Endometrial microvascular endothelial cells (primary cell): Measurements from ENCODE around the gene NFASC. TPM values are rescaled to one million over a fixed set of nuclear protein-coding genes. Genes with fewer than 3 reads are reported as not detected.

Source experiments
- in situ Hi-C: cut with HindIII; loops from 2 replicates; pipeline ENCODE4 v1.10.0; 2017; ENCODE audit warnings: low sequenced_read_pairs, low pct_unique_long_range_greater_than_20kb; ENCODE audit errors: inconsistent ontology term
- total RNA-seq: library from RNA; depleted of rRNA; stranded (reverse); fragments of >200 nt; gene quantifications from one replicate; pipeline ENCODE4 v1.2.3, GENCODE V29; 2015; ENCODE audit errors: inconsistent ontology term

Gene NFASC
- total RNA-seq, 1 donor from 2014 or later, result not detected

DNA sequence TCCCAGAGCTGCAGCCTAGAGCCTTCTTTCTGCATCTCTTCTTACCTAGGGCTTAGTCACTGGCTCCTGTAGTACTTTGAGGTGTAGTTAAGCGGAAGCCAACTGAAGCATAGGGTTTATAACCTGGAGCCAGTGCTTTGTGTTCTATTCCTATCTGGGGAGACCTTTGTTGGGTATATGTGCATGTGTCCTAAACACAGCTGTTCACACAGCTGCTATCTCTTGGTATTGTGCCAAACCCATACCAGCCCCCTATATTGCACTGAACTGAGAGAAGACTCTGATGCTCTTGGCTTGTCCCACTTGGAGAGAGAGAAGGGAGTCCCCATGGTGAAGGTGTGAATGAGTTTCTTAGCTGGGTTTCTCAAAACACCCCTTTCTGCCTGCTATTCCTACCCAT lies 17.2 kb upstream of the NFASC start:
- in situ Hi-C loops, result no loop called here

DNA sequence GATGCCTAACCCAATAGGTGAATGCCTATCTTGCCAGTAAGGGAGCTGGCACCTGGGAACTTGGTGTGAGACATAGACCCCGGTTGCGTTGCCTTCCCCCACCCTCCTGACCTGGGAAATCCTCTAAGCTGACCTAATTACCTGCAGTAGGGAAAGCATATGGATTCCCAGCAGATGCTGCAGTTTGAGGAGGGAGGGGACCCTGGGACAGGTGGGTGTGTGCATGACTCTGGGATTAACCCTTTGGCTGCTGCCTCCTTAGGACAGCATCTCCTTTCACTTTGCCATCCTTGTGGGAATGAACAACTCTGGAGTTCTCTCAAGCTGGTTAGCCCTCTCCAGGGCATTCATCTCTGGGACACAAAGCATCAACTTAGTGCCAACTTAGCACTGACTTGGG lies 16.4 kb upstream of the NFASC start:
- in situ Hi-C loops, result no loop called here

DNA sequence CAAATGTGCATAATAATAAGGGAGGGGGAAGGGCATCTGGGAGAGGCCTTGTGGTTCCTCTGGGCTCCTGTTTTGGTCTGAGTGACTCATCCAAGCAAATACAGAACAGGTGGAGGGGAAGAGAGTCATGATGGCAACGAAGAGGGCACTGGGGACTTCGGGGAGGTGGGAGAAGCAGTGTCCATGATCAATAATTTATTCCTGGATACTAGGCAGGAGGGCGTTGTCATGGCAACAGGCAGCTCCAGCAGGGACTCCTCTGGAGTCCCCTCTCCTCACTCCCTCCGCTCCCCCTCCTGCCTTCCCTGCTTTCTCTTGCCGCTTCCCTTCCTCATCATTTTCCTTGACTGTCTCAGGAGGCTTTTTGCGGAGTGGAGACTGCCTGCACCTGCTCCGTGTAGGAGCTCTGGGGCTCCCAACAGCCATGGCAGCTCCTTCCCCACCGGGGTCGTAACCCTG lies 12.3 kb upstream of the NFASC start:
- in situ Hi-C loops, result no loop called here

DNA sequence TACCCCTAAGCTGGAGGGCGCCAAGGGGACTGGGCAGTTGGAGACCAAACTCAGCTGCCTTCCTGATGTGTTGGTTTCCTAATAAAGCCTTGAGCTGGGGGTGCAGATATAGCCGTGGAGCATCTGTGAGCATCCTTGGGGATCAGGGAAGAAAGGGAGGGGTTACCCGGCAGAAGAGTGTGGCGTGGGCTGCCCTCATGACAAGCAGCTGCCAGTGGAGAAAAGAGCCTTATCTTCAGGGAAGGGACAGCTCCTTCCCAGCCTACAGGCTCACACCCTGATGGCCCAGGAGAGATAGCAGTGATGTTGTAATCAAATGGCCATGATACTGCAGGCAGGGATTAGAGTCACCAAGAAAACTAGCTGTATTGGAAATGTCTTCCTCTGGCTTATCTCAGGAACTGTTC lies 10.8 kb upstream of the NFASC start:
- in situ Hi-C loops, result no loop called here

DNA sequence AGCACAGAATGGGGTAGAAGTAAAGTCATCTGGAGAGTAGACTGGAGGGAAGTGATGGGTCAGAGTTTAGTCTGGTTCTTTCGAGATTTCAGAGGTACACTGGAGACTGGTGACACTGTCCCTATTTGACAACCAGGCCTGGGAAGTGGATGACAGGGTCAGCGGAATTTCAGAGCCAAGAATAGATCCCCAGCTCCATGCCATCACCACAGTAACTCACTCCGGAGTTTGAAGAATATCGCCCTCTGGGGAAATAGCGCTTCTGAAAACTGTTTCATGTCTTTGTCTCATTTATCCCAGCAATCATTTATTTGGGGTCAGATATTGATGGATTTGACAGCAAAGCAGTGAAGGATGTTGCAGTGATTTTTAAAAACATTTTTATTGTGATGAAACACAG lies 7.6 kb upstream of the NFASC start:
- in situ Hi-C loops, result no loop called here

DNA sequence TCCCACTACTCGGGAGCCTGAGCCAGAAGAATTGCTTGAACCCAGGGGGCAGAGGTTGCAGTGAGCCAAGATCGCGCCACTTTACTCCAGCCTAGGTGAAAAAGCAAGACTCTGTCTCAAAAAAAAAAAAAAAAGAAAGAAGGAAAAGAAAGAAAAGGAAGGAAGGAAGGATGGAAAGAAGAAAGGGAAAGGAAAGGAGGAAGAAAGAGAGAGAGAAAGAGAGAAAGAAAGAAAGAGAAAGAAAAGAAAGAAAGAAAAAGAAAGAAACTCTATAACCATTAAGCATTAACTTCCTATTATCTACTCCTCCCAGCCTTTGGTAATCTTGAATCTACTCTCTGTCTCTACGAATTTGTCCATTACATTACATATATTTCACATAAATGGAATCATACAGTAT lies 6.9 kb upstream of the NFASC start:
- in situ Hi-C loops, result no loop called here

DNA sequence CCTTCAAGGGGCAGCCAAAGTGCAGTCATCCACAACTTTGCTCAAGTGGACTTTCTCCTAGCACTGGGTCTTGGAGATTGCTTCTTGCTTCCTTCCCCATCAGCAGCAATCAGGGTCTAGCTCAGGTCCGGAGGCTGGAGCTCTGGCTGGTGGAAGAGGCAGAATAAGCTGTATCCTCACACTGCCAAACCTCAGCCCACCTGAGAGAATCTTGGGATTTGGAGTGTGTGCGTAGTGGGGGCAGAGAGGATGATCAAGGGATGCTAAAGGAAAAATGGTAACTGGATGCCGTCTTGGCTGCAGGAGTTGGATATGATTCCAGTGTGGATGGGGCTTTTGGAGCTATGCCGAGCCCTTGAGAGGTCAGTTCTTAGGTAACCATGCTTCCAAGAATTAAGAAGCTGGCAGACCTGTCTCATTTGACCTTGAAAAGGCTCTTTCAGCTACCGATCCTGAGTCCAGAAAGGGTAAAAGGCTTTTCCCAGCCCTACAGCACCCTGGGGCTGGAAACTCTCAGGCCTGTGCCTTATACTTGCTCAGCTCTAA lies 4.5 kb upstream of the NFASC start:
- in situ Hi-C loops, result no loop called here

DNA sequence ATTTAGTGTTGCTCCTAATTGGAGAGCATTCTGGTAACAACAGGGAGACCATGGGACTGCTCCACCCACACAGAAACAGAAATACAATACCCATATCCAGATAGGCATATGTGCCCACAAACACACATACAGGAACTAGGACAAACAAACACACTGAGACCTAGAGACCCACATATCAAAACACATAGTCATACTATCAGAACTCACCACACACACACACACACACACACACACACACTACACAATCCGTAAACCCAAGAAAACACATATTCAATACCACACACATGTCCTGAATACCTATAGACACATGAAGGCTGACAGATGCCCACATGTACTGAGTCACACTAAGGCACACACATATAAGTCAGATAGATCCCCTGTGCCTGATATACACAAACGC lies 3.5 kb upstream of the NFASC start:
- in situ Hi-C loops, result no loop called here

DNA sequence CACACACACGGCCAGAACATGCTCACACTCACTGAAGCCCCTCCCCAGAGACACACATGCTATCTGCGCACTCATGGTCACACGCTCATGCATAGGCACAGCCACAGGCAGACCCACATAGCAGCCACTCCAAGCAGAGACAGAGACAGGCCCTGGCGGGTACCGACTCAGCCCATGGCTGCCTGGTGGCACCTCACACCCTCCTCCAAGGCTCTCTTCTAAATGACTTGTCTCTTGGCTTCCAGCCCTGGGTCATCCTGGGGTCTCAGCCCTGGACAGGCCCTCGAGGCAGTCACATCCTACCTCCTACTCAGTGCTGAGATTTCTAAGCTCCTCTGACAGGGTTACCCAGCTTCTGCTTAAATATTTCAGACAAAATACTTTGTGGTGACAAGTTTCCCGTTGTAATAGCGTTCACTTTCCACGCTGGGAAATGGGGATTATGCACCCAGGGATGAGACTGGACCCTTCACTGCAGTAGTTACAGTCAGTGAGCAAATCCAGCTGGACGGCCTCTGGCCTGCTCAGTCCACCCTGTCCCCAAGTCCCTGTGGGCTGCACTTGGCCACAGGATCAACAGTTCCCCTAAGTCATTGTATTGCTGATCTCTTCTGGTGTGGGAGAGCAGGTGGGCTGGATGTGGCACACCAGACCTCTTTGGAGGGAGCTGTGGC lies 2.9 kb upstream of the NFASC start:
- in situ Hi-C loops, result no loop called here

DNA sequence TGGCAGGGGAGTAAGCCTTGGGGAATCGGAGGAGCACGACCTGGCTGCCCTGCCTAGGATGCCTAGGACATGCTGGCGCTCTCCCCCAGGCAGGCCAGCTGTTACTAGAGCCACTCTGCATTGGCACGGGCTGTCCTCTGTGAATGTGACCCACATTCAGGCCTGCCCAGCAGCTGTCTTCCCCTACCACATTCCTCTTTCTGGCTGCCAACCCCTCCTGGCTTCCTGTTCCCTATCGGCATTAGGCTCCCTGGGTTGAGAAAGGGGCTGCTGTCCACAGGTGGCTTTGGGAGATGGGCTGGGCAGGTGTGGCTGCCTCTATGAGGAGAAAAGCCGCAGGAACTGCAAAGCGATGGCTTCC lies 2.3 kb upstream of the NFASC start:
- in situ Hi-C loops, result no loop called here

DNA sequence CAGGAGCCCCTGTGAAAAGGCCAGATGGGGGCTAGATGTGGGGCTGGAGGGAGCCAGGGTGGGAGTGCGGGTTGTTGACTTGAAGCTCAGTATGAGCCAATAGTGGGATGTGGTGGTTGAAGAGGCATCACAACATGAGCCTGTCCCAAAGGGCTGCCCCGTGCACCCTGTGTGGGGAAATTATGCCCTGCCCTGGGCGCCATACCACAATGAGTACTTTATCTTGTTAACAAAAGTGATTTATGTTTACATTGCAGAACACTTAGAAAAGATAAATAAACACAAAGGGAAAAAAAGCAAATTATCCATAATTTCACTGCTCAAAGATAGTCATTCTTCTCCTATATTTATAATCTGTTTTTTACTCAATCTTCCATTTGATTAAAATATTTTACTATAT lies 1.6 kb upstream of the NFASC start:
- in situ Hi-C loops, result no loop called here

DNA sequence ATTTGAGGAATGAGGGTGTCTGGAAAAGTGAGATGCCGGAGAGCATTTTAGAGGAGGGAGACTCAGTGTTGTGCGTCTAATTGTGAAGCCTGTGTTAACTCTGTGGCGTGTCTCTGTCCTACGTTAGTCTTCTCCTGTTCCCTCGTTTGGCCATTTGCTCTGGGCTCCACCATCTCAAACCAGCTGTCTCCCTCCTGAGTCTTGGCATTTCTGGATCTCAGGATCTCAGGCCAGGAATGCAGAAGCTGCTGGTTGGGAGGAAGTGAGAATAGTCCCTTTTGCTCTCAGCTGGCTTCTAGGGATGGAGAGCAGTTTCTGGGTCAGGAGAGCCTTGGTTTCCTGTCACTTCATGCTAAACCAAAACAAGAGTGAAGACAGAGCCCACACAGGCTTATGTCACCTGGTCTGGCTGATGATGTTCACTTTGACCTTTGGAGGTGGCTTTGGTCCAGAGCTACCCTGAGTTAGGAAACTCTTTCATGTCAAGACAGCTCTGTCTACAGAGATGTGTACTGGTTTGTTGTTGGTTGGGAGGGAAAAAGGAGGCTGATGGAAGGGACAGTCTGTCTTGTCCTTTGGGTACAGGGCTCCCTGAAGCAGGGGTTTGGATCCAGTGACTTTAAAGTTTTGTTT lies 859 bp downstream of the NFASC start:
- in situ Hi-C loops, result no loop called here

DNA sequence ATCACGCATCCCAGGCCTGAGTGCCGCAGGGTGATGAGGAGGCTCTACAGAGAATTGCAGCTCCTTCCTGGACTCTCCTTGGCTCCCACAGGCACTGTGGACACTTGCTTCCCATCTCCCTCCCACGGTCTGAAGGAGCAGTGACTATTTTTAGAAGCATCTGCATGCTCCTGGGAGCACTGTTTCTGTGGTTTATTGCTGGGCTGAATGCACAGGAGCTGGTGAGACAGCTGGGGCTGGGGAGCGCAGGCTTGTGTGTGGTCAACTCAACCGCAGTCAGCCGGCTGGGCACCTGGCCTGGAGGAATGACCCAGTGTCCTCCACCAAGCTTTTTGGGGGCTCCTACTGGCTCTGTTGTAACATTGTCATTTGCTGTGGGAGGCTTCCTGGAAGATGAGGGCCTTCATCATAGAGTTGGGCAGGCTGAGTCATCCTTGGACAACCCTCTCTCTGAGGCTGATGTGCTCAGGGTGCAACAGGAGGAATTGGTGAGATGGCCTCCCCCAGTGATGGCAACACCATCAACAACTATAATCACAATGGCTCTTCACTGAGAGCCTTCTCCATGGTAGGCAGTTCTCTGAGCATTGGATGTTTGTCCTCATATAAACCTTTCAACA lies 1.7 kb downstream of the NFASC start:
- in situ Hi-C loops, result no loop called here

DNA sequence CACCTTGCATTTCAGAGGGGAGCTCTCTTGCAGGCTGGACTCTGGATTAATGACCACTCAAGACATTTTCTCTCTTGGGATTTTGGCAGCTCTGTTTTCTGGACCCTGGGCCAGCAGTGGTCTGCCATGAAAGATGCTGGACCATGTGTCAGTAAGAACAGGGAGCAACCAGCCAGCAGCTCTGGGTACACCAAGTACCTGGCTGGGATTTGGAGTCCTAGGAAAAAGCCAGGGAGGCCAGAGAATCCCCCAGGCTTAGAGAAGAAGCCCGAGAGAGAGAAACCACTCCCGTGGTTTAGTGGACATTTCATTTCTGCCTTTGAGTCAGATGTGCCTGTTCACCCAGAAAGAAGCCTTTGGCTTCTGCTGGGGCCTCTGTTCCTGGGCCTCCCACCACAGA lies 2.5 kb downstream of the NFASC start:
- in situ Hi-C loops, result no loop called here

DNA sequence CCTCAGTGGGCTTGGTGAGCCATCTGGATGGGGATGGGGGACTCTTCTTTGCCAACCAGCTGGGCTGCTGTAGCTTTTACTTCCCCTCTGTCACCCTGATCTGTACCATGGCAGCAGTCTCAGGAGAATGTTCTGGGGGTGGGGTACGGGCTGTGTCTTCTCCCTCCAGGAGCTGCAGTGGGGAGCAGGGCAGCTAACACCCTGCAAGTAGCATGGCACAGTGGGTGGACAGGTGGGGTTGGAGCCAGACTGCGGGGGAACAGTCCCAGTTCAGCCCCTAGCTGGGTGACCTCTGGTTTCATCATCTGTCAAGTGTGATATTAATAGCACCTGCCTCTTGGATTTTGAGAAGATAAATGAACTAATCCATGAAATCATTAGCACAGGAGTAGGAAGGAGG lies 3.1 kb downstream of the NFASC start:
- in situ Hi-C loops, result no loop called here

DNA sequence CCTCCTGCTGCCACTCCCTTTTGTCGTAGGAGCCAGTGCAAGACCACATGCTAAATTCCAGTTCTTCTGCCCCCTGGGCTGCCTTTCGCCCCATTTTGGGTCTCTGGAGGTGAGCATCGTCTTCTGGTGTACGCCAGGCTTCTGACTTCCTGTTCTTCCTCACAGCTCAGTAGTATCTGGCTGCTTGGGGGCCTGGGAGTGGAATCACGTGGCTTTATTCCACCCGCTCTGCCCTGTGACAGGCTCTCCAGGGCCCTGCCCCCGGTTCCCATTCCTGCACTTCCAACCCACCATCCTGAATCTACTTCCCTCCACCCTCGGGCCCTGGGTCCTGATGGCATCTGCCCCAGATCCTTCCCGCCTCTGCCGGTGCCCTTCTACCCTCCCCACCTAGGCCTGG lies 3.6 kb downstream of the NFASC start:
- in situ Hi-C loops, result no loop called here

DNA sequence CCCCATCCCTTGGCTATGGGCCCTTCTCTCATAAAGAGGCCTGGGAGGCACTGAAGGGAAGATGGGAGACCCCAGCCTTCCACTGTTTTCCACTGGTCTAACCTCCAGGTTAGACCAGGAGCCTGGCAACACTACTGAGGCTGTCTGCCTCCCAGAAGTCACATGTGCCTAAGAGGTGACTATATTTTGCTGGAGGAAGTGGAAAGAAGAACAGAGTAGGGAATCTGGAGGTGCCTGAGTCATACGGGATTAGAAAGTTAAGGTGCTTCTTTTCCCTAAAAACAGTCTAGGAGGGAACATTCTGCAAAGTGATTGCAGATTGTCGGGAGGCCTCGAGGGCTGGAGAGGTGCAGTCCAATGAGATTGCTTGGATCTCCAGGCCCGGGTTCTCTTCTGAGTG lies 4.6 kb downstream of the NFASC start:
- in situ Hi-C loops, result no loop called here

DNA sequence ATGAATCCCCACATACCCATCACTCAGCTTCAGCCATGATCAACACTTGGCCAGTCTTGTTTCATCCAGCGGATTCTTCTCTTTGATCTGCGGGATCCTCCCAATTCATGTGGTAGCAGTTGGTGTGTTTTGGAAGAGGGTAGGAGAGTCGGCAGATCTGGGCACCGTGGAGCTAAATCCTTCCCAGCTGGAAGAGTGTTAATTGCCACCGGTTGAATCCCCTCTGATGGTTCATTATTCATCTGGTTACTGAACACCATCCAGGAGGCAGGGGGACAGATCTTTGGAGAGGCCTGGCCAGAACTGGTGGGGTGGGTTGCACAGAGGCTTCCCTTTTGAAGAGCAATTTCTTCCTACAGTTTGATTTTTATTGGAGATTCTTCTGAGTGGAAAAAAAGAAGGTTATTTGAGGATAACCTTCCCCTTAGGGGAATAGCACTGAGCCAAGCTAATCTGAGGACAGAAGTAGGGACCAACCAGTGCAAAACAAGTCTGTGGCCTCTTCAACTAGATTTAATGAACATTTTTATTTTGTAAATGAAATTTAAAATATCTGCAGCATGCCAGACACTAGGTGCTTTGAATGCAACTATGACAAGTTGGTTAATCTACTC lies 8.1 kb downstream of the NFASC start:
- in situ Hi-C loops, result no loop called here

DNA sequence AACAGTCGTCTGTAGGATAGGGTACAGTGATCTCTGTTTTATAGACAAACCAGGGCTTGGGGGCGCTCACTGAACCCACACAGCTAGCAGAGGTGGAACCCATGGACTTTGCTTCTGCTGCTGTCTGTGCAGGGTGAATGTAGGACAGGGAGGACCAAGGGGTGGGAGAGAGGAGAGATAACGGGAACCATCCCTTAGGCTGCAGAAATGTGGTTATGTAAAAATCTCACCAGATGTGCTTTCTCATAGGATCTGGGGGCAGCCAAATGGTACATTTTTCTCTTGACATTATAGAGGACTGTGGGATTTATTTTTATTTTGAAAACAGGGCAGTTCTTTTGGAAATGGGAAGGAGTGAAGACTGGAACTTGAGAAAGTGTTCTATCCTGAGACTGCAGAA lies 8.7 kb downstream of the NFASC start:
- in situ Hi-C loops, result no loop called here

DNA sequence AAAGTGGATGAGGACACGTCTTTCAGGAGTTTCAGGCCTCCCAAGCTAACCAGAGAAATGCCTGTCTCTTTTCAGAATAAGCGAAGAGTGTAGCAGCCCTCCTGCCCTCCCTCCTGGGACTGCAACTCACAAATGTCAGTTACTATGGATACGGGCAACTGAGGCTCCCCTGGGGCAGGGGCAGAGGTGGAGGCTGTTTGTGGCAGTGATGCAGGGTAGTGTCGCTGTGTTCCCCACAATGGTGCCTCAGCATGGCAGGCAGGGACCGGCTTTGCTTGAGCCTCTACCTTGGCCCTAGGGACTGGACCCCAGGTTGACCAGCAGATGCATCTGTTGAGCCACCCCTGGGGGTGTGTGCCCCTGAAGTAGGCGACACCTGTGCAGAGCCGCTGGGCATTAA lies 10.2 kb downstream of the NFASC start:
- in situ Hi-C loops, result no loop called here
